Measurements from ENCODE around the gene STXBP1. TPM values are rescaled to one million over a fixed set of nuclear protein-coding genes. Genes with fewer than 3 reads are reported as not detected.

Gene STXBP1
- total RNA-seq, 1 experiment from 2014 or later: 44.0 TPM

GRCh38 chr9:127683723-127684122 lies 71.6 kb downstream of the STXBP1 start:
- no peaks in the 10 kb centered on the region for H3K36me3 ChIP-seq (ENCODE audit: low read depth)
- no peak for TF ChIP-seq EZH2 (IDR thresholded peaks at IDR 0.05; ENCODE audit: low read depth)
- TF ChIP-seq, protein P1, sequence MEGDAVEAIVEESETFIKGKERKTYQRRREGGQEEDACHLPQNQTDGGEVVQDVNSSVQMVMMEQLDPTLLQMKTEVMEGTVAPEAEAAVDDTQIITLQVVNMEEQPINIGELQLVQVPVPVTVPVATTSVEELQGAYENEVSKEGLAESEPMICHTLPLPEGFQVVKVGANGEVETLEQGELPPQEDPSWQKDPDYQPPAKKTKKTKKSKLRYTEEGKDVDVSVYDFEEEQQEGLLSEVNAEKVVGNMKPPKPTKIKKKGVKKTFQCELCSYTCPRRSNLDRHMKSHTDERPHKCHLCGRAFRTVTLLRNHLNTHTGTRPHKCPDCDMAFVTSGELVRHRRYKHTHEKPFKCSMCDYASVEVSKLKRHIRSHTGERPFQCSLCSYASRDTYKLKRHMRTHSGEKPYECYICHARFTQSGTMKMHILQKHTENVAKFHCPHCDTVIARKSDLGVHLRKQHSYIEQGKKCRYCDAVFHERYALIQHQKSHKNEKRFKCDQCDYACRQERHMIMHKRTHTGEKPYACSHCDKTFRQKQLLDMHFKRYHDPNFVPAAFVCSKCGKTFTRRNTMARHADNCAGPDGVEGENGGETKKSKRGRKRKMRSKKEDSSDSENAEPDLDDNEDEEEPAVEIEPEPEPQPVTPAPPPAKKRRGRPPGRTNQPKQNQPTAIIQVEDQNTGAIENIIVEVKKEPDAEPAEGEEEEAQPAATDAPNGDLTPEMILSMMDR (conservative IDR thresholded peaks at IDR 0.05): no peak
- no peak overlapping the region for H3K4me2 ChIP-seq
- H3K79me2 ChIP-seq (ENCODE audit: low read depth): no peaks in the 10 kb centered on the region
- no peaks in the 10 kb centered on the region for H3F3A ChIP-seq (ENCODE audit: insufficient read depth, low read depth)
- H4K20me1 ChIP-seq (ENCODE audit: insufficient read depth): no peaks in the 10 kb centered on the region
- H3K27ac ChIP-seq: no peak overlapping the region
- H2AFZ ChIP-seq: no peak overlapping the region
- BruUV-seq (replicated peaks): no TSS peak
- H3K9me3 ChIP-seq (ENCODE audit: insufficient read depth, low read depth): no peaks in the 10 kb centered on the region
- H3K4me3 ChIP-seq: no peak overlapping the region
- no peaks in the 10 kb centered on the region for H3K27me3 ChIP-seq (ENCODE audit: insufficient read depth, low read depth)
- ChIA-PET CTCF (no interaction called here), POLR2A (ENCODE audit: unreplicated experiment) (interaction anchor here (0.5 kb wide), 1 partner anchor 138 kb away, joined by 4 read pairs; no protein-coding TSS in a partner anchor)
- intact Hi-C loops (cut with micrococcal nuclease; ENCODE audit: unreplicated experiment): loop anchor here (10.0 kb wide), 1 partner anchor 69 kb away; the partner anchor contains the start of gene STXBP1
- no peaks in the 10 kb centered on the region for H3K9me2 ChIP-seq (ENCODE audit: insufficient read depth)
- H3K4me1 ChIP-seq (replicated peaks; ENCODE audit: insufficient read depth): peaks cover 10% of the 10 kb centered on the region
- no peak for DNase-seq

- Histone ChIP-seq H2AFZ (no peak overlapping the region), H3K27me3 (ENCODE audit: insufficient read depth, low read depth) (no peaks in the 10 kb centered on the region), H3K27ac (no peak overlapping the region), H3K9me2 (ENCODE audit: insufficient read depth) (no peaks in the 10 kb centered on the region), H3F3A (ENCODE audit: insufficient read depth, low read depth) (no peaks in the 10 kb centered on the region), H3K4me2 (peak overlapping the region; percentile 38; the same call in 1 of the 2 replicates), H3K4me1 (replicated peaks; ENCODE audit: insufficient read depth) (peaks cover 10% of the 10 kb centered on the region), H3K9me3 (ENCODE audit: insufficient read depth, low read depth) (no peaks in the 10 kb centered on the region), H3K4me3 (no peak overlapping the region), H3K36me3 (ENCODE audit: low read depth) (no peaks in the 10 kb centered on the region), H4K20me1 (ENCODE audit: insufficient read depth) (no peaks in the 10 kb centered on the region), H3K79me2 (ENCODE audit: low read depth) (no peaks in the 10 kb centered on the region)
- TF ChIP-seq, protein P1 (conservative IDR thresholded peaks at IDR 0.05): no peak
- TF ChIP-seq EZH2 (IDR thresholded peaks at IDR 0.05; ENCODE audit: low read depth): no peak
- ChIA-PET POLR2A (ENCODE audit: unreplicated experiment) (interaction anchor here (0.6 kb wide), 1 partner anchor 17 kb away, joined by 3 read pairs; no protein-coding TSS in a partner anchor), CTCF (interaction anchor here (0.7 kb wide), 1 partner anchor 51 kb away, joined by 6 read pairs; no protein-coding TSS in a partner anchor)
- intact Hi-C loops (cut with micrococcal nuclease; ENCODE audit: unreplicated experiment): loop anchor here (10.0 kb wide), 1 partner anchor 70 kb away; the partner anchor contains the start of gene STXBP1
- DNase-seq: peak; percentile 67 to 69
- no TSS peak for BruUV-seq (replicated peaks)
These were observed 72.5 kb downstream of the STXBP1 start for GRCh38 chr9:127684576-127684975.

DNA sequence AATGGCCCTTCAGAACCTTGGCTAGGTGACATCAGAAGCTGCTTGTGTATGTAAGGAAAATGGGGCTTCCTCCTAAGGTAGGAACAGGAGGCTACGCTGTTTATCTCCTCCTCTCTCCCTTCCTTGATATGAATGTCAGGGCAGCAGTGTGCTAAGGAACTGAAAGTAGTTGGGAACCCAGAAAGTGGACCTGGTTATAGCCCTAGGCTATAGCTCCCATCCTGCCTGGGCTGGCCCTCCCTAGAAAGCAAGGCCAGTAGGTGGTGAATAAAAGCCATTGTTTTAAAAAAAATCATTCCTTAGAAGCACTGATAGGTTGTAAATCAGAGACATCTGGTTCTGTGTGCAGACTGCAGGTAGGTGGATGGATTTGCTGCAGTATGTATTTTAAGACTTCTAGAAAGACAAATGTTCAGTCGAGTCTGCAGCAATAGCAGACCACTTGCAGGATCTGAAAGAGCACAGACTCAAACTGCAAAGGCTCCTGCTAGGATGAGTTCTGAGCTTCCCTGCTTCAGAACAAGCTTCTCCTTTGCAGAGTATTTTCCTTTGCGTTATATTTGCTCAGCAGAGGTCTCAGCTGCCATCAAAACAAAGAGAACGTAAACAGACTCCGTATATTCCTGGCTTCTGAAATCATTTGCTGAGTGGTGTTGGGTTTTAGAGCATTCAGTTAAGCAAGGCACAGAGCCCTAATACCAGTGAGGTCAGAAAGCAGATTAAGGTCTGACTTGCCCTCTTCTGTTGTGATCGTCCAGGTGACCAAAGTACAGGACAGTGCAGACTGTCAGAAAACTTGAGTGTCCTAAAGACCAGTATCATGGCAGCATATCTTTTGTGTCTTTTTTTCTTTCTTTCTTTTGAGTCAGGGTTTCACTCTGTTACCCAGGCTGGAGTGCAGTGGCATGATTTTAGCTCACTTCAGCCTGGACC lies 74.7 kb downstream of the STXBP1 start:
- Histone ChIP-seq H3K36me3 (ENCODE audit: low read depth) (no peaks in the 10 kb centered on the region), H3K9me2 (ENCODE audit: insufficient read depth) (no peaks in the 10 kb centered on the region), H3F3A (ENCODE audit: insufficient read depth, low read depth) (no peaks in the 10 kb centered on the region), H3K27ac (no peak overlapping the region), H3K9me3 (ENCODE audit: insufficient read depth, low read depth) (no peaks in the 10 kb centered on the region), H3K4me1 (replicated peaks; ENCODE audit: insufficient read depth) (peaks cover 10% of the 10 kb centered on the region), H2AFZ (no peak overlapping the region), H3K79me2 (ENCODE audit: low read depth) (no peaks in the 10 kb centered on the region), H3K27me3 (ENCODE audit: insufficient read depth, low read depth) (no peaks in the 10 kb centered on the region), H4K20me1 (ENCODE audit: insufficient read depth) (no peaks in the 10 kb centered on the region), H3K4me3 (no peak overlapping the region), H3K4me2 (no peak overlapping the region)
- DNase-seq: peak in 1 of 2 experiments; percentile 32
- intact Hi-C loops (cut with micrococcal nuclease; ENCODE audit: unreplicated experiment): loop anchor here (10.0 kb wide), 1 partner anchor 72 kb away; the partner anchor contains the start of gene STXBP1
- ChIA-PET CTCF (interaction anchor here (0.5 kb wide), 1 partner anchor 328 kb away, joined by 4 read pairs; no protein-coding TSS in a partner anchor), POLR2A (ENCODE audit: unreplicated experiment) (no interaction called here)
- BruUV-seq (replicated peaks): no TSS peak
- TF ChIP-seq EZH2 (IDR thresholded peaks at IDR 0.05; ENCODE audit: low read depth): no peak
- TF ChIP-seq, protein P1 (conservative IDR thresholded peaks at IDR 0.05): no peak
